ENCODE data around the gene PTGDS.
A peak's percentile ranks its signal among the peaks of the same experiment; 100 is the strongest.

Gene PTGDS

DNA sequence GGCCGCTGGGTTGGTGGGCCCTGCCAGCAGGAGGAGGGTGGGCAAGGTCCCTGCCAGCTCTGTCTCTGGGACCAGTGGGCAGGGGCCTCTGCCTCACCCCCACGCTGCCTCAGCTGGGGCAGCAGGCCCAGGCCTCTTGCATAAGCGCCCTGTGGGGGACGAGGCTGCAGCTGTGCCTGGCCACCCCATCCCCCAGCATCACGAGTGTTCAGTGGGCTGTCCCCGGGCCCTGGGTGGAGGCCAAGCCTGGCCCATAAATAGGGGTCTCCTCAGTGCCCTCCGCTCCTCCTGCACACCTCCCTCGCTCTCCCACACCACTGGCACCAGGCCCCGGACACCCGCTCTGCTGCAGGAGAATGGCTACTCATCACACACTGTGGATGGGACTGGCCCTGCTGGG, at the start of gene PTGDS:
TSS of gene PTGDS (plus strand) at position 282 of the 400 bp plus-strand sequence. CDS start at position 357, 75 bp downstream.
- DNase-seq: no peak

DNA sequence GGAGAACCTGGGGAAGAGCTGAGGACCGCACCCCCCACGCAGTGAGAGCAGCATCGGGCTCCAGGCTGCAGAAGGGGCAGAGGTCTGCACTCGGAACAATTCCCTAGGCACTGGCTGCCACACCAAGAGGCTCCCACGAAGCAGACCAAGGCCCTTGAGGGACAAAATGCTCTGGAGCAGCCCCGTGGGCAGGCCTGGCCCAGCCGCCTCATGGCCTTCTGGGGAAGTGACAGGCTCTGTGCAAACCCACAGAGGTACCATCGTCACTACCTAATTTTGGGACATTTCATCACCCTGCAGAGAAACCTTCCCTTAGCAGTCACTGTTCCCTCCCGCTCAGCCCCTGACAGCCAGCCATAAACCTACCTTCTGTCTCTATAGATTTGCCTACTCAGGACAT, 48.7 kb upstream of the PTGDS start:
- no peak for DNase-seq

DNA sequence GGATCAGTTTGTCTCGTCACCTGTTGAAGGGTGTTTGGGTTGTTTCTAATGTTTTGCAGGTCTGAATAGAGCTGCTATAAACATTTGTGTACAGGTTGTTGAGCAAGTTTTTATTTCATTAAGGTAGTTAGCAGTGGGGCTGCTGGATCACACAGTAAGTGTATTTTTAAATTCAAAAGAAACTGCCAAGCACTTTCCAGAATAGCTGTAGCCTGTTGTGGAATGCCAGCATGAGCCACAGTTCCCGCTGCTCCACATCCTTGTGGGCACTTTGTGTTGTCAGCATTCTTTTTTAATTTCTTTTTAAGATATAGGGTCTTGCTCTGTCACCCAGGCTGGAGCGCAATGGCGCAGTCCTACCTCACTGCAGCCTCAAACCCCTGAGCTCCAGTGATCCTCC, 47.3 kb upstream of the PTGDS start:
- no peak for DNase-seq

DNA sequence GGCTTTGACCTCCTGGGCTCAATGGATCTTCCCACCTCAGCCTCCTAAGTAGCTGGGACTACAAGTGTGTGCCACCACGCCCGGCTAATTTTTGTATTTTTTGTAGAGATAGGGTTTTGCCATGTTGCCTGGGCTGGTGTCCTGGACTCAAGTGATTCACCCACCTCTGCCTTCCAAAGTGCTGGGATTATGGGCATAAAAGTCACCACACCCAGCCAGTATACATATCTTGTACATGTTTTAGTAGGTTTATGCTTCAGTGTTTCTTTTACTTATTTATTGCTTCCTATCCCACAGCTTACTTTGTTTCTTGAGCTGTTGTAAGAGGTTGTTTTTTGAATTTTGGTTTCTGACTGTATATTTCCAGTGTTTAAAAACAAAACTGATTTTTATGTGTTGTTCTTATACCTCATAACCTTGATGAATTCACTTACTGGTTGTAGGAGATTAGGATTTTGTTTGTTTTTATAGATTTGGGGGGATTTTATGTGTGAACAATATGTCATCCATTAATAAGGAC, 45.6 kb upstream of the PTGDS start:
- no peak for DNase-seq

DNA sequence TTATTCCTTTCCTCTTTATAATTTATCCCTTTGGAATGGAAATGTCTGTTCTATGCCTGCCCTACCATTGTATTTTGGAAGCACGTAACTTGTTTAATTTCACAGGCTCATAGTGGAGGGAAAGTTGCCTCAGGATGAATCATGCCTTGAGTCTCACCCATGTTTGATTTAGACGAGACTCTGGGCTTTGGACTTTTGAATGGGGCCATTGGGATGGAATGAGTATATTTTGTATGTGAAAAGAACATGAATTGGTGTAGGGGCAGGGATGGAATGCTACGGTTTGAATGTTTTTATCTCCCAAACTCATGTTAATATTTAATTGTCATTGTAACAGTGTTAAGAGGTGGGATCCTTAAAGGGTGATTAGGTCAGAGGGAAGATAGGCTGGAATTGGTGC, 43.0 kb upstream of the PTGDS start:
- DNase-seq: no peak

DNA sequence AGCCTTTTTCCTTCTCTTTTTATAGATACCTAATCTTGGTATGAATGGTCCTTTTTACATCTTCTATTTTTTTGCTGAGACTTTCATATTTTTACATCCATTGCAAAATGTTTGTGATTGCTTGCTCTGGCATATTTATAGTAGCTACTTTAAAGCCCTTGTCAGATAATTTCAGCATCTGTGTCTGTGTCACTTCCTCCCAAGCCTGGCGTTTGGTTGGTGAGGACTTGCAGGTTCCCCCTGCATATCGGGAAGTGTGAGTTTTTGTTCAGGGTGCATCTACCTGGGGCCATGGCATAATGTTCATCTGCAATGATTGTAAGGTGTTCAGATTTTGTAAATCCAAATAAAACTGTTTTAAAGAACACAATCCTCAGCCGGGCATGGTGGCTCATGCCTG, 41.7 kb upstream of the PTGDS start:
- no peak for DNase-seq

DNA sequence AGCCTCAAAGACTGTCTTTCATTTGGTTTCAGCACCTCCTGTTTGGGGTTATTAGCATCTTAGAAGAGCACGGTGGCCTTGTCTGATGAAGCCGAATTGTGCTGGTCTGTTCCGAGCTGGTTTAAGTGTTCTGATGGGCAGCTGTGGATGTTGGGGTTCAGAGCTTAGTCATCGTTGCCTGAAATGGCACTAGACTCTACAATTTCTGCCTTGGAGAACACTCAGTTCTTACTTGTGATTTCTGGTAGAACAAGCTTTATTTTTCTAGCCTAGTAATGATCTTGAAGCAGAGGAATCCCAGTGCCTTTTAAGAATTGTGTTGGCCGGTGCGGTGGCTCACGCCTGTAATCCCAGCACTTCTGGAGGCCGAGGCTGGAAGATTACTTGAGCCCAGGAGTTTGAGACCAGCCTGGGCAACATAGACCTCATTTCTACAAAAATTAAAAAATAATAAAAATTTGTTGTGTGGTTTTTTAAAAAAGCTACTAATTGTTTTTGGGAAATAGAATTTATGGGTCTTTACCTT, 40.6 kb upstream of the PTGDS start:
- DNase-seq: no peak

DNA sequence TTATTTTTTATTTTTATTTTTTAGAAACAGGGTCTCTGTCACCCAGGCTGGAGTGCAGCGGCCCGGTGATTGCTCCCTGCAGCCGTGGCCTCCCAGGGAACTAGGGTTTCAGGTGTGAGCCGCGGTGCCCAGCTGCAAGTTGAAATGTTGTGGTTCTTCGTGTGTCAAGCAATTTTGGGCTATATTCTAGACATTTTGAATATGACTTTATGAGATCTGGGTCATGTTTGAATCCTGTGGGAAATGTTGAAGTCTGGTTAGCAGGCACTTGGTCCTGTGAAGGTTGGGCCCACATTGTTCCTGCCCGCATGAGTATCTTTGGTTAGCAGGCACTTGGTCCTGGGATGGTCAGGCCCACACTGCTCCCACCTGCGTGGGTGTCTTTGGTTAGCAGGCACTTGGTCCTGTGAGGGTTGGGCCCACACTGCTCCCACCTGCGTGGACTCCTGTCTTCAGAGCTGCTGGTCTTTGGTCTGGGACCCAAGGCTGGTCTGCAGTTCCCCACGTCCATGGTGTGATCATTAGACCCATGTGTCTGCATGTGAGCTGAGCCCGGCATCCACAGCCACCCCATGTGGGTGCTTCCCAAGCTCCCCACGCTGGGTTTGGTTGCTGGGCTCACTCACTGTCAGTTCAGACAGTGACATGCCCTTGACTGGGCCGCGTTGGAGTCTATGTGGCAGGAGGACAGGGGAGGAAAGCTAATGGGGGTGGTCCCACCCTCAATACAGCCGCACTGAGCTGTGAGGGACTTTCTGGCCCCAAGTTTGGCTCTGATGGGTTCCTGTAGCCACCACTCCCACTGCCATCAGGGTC, 39.9 kb upstream of the PTGDS start:
- no peak for DNase-seq

DNA sequence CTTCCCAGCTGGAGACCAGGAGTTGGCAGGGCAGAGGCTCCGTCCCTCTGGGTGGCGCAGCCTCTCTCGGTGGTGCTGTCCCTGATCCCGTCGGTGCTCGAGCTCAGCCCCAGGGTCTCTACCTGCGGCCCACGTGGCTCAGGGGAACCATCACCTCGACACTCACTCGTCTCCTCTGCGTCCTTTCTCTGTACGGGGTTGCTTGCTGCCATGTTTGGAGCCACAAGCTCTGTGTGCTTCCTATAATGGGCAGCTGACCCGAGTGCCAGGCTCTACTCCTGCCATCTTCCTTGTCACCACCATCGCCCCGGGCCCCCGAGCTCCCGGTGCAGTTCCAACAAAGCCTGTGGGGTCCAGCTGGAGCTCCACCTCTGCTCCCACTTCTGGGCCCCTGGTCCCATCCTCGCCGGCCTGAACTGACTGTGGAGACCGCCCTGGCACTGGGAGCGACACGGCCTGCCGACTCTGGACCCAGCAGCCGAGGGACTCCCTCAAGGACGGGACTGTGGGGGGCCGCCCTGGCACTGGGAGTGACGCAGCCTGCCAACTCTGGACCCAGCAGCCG, 37.8 kb upstream of the PTGDS start:
- DNase-seq: no peak

DNA sequence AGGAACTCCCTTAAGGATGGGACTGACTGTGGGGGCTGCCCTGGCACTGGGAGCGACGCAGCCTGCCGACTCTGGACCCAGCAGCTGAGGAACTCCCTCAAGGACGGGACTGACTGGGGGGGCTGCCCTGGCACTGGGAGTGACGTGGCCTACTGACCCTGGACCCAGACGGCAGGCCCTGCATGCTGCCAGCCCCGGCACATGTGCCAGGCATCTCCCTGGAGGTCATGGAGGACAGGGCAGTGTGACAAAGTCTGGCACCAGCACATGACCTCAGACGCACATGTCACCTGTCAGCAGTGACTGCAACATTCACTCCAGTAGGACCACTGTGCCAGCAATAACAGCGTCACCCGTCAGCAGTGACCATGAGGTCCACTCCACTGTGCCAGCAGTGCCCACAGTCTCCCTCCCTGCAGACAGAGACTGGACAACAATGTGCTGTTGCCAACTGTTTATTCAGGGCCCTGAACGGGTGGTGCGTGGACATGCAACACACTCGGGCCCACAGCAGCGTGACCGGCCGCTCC, 37.2 kb upstream of the PTGDS start:
- DNase-seq: no peak

DNA sequence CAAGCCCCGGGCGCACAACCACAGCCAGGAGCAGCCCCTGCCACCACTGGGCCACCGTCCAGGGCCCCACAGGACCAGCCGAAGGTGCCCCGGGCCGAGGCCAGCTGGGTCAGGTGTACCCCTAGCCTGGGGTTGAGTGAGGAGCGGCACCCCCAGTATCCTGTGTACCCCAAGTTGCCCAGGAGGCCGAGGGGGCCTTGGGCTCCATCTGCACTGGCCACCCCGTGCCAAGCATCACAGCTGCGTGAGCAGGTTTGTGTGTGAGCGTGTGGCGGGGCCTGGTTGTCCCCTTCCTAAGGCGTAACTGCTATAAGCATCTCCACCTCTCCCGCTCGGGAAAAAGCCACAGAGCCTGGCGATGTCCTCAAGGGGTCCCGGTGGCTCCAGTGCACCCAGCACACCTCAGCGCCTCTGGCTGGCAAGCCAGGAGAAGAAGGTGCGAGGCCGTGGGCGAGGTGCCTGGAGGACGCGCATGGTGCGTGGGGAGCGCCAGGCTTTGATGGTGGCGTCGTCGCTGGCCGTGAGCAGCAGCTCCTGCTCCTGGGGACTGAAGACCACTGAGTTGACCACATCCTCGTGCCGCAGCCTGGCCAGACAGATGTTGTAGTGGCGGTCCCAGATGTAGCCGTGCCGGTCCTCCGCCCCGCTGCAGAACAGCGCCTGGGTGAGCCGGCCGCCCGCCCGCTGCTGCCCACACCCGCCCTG, 36.6 kb upstream of the PTGDS start:
- no peak for DNase-seq

DNA sequence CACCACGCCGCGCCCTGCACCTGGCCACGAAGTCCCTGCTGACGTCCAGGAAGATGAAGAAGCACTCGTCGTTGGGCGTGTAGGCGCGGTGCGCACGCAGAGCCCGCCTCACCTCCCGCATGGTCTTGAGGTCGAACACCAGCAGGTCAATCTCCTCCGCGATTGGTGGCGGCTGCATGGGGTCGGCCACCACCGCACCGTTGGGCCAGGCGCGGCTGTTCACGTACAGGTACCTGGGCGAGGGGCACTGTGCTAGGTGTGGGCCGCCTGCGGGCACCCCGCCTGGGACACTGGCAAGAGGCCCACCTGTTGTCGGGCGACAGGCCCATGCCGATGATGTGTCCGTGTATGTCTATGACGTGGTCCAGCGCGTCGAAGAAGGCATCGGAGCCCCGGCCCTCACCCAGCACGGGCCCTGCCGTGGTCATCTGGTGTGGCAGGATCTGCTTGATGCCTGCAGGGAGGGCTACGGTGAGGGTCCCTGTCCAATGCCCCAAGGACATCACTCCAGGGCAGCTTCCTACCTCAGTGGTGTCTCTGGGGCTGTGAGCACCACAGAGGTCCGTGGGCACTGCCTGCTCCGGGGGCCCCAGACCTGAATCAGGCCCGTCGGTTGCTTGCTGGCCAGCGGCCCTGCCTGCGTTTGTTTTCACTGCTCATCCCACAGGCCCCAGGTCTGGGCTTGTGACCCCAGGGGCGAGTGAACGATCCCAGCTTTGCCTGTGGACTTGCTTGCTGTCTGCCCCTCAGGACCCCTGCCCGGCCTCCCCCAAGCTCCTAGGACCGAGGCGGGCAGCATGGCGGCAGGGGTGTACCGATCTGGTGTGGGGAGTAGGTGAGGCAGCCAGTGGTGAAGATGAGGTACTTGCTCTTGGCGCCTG, 35.8 kb upstream of the PTGDS start:
- DNase-seq: no peak

DNA sequence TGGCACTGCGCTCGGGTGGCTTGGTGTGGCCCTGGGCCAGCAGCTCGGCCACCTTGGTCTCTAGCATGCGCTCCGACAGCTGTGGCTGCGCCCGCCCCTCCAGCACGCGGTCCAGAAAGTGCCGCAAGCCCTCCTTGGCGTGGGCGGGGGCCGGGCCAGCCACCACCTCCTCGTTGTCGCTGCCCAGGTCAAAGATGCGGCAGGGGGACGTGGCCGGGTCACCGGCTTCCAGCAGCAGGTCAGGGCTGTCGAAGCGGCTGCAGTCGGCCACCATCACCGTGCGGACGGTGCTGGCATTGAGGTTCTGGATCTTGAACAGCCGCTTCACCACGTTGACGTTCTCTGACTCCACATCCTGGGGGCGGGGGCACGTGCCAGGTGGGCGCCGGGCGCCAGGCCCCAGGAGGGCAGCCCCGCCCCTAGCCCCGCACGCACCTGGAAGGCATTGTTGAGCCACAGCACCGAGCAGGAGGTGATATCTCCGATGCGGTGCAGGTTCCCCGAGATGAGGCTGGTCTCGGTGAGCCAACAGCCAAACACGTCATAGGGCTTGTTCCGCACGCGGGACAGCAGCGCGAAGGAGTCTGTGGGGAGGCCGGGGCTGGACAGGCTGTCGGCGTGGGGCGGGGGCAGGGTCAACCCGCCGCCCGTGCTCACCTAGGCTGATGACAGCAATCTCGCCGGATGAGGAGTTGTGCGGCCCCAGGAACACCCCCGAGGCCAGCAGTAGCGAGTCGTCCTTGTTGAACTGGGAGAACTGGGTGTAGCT, 35.0 kb upstream of the PTGDS start:
- DNase-seq: no peak

DNA sequence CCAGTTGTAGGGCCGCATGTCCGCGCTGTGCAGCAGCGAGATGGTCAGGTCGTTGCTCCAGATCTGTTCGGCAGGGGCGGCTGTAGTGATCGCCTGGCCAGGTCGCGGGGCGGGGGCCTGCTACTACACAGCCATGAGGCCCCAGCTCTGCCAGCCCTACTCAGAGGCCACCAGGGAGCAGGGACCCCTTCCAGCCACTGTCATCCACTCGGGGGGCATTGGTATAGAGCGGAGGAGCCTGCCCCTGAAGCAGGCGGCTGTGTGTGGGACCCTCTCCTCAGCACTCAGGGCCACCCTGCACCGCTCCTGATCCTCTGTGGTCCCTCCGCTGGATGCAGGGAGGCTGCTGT, 34.4 kb upstream of the PTGDS start:
- no peak for DNase-seq

DNA sequence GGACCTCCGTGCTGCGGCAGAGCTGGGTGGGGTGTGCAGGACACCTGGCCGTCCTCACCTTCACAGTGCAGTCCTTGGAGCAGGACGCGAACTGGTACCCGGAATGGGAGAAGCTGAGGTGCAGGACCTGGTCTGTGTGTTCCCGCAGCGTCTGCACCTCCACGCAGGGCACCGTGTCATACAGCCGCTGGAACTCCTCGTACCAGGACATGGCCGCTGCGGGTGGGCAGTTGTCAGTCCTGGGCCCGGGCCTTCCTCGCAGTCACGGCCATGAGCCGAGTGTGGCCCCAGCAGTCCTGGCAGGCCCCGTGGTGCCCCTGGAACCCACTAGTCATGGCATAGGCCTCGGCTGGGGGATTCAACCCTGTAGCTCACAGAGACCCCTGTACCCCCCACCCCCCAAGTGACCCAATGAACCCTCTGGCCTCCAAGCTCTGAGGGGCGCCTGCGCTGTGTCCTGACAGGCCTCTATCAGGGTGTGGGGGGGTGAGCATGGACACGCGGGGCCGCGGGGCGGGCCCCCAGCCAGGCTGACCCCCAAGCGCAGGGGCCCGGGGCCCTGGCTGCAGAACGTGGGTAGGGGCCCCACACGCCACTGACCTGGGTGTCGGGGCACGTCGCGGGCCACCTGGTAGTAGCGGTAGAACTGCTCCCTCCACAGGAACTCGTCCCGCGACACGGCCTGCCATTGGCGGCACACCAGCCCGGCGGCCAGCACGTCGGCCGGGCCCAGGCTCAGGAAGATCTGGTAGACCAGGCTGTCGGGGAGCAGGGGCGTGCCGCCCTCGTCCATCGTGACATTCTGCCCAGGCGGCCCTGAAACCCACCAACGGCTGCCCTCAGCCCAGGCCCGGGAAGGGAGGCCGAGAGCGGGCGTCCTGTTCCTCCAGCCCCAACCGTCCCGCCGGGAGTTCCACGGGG, 33.8 kb upstream of the PTGDS start:
- no peak for DNase-seq

DNA sequence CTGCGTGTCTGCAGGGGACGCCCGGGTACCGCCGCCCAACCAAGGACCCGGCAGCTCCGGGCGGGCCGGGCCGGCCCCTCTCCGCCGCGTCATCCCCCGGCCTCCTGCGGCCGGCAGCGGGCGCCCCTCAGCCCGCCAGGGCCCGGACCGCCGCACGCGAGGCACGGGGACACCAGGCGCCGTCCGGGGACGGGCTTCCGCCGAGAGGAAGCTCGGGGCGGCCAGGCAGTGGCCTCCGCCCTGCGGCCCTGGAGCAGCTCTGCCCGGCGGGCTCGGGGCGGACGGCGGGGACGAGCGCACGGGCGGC, 33.1 kb upstream of the PTGDS start:
- DNase-seq: no peak

DNA sequence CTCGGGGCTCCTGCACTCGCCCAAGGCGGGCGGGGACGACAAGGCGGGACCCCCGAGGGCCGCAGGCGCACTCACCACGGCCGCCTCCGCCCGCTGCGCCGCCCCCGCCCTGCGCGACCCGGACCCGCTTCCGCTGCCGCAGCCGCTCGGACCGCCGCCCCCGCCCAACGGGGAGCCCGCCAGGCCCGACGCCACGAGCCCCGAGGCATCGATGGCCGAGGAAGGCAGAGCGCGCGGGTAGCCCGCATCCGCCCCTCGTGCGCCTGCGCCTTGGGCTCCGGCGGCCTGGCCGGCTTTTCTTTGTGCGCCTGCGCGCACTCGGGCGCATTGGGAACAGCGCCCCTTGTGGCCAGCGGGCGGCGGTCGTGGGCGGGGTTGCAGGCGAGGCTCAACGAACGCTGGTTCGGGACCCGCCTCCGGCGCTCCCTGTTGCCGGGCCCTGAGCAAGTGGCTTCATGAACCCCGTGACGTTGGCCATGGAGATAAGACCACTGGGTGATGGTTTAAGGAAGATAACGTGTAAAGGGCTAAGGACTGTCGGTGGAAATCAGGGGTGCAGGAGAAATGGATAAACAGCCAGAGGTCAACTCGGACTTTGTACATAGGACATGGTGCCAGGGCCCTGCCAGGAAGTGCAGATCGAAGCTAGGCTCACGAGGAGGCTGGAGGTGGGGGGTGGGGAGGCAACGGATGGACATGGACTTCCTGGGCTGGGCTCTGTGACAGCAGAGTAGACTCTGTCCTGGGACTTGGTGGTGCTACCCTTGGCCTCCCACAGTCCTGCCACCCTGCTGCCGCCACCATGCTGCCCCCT, 32.6 kb upstream of the PTGDS start, which contains the start of the genes C8G and FBXW5:
TSS of gene C8G (plus strand) at position 725 of the 814 bp plus-strand sequence. CDS start at position 803, 78 bp downstream.
TSS of gene FBXW5 (minus strand) at position 220 of the 814 bp plus-strand sequence. CDS start 655 bp downstream, outside the sequence.
- DNase-seq: peak; percentile 88

DNA sequence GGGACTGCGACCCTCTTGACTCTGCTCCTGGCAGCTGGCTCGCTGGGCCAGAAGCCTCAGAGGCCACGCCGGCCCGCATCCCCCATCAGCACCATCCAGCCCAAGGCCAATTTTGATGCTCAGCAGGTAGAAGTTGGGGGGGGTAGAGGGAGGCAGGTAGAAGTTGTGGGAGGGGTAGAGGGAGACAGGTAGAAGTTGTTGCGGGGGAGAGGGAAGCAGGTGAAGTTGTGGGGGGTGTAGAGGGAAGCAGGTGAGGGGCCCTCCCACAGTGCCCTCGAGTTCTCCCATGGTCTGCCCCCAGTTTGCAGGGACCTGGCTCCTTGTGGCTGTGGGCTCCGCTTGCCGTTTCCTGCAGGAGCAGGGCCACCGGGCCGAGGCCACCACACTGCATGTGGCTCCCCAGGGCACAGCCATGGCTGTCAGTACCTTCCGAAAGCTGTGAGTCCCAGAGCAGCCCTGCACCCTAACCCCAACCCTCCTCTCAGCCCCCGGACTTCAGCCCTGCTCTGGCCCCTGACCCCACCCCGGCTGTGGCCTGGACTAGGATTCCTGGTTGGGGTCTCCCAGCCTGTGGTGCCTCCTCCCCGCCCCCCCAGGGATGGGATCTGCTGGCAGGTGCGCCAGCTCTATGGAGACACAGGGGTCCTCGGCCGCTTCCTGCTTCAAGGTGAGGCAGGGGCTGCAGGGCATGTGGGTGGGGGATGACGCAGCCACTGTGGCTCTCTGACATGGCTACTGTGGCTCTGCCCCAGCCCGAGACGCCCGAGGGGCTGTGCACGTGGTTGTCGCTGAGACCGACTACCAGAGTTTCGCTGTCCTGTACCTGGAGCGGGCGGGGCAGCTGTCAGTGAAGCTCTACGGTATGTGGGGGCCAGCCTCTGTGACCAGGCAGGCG, 31.7 kb upstream of the PTGDS start:
- no peak for DNase-seq
